Measurements from ENCODE around the gene PFKFB1.

PFKFB1 gene

DNA sequence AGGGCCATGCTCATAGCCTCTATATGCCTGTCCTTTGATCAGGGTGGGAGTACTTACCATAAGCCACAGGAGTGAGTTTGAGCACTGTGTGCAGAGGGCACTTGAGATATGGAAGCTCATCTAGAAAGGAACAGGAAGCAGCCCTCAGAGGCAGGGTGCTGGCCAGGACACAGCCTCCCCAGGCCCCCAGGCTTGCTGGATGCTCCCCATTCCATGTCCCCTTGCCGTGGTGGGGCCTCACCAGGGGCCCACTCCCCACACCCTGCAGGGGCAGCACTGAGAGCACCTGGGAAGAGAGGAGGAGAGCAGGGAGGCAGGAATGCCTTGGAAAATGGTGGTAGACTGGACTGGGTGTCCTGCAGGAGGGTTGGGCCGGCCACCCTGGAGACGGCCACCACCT is 59.1 kb downstream of the PFKFB1 start:
- TF ChIP-seq, protein P1, sequence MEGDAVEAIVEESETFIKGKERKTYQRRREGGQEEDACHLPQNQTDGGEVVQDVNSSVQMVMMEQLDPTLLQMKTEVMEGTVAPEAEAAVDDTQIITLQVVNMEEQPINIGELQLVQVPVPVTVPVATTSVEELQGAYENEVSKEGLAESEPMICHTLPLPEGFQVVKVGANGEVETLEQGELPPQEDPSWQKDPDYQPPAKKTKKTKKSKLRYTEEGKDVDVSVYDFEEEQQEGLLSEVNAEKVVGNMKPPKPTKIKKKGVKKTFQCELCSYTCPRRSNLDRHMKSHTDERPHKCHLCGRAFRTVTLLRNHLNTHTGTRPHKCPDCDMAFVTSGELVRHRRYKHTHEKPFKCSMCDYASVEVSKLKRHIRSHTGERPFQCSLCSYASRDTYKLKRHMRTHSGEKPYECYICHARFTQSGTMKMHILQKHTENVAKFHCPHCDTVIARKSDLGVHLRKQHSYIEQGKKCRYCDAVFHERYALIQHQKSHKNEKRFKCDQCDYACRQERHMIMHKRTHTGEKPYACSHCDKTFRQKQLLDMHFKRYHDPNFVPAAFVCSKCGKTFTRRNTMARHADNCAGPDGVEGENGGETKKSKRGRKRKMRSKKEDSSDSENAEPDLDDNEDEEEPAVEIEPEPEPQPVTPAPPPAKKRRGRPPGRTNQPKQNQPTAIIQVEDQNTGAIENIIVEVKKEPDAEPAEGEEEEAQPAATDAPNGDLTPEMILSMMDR (IDR thresholded peaks at IDR 0.05; ENCODE audit: low read depth, low read length): no peak
- H3K4me3 ChIP-seq (ENCODE audit: low read depth, low read length): no peak overlapping the region

DNA sequence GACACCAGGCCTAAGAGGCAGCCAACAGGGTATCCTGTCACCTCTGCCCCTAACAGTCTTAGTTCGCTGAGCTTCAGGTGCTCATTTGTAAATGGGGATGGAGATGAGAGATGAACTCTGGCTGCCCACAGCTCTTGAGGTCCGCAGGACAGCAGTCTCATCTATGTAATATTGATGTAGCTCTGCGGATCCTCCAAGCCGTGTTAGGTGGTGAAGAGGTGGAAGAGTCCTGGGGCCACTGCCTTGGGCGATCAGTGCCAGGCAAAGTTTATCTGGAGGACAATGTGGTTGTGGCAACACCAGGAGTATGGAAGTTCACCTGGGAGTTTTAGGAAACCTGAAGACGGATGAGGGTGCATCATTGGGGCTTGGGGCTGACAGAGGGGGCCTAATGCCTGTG is 59.9 kb downstream of the PFKFB1 start:
- H3K4me3 ChIP-seq (ENCODE audit: low read depth, low read length): no peak overlapping the region
- TF ChIP-seq, protein P1 (IDR thresholded peaks at IDR 0.05; ENCODE audit: low read depth, low read length): no peak

DNA sequence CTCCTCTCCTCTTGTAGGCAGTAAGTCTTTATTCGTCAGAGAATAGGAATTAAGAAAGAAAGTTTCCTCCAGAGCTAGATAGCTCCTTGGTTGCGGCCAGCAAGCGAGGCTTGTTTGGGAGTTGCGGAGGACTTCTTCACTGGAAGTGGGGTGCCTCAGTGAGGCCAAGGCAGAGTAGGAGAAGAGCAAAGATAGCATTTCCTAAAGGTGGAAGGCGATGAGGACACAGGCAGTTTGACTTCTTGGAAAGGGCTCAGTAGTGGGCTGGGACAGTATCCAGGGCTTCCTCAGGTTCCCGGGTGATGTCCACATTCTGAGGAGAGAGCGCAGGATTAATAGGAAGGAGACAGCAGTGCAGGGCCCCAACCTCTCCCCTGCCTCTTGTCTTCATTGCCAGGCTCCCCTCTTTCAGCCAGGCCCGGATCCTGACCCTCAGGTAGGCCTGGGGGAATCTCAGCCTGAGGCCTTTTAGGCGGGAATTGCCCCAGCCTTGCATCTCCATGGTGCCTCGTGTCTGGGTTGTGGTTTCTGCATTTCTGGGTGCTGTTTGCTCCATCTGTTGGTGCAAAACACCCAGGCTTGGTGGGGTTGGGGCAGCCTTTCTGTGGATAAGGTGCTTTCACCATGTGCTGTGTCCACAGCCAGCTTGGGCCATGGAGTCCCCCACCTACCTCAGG is 60.7 kb downstream of the PFKFB1 start:
- no peak overlapping the region for H3K4me3 ChIP-seq (ENCODE audit: low read depth, low read length)
- TF ChIP-seq, protein P1 (IDR thresholded peaks at IDR 0.05; ENCODE audit: low read depth, low read length): no peak

DNA sequence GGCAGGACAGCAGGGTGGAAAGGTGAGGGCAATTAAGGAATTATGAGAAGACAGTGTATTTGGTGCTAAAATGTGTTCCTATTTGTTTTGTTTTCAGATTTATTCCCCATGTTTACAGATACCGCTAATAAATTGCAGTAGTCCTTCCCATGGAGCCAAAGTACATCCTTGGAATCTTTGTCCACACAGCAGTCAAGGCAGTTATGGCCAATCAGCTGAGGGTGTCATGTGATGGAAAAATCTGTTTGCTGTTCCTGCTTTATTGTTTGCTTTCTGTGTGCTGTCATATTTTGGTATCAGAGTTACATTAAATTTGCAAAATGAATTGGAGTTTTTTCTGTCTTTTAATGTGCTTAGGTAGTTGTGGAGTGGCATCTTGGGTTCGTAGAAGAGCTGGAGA is 62.9 kb downstream of the PFKFB1 start:
- TF ChIP-seq, protein P1 (IDR thresholded peaks at IDR 0.05; ENCODE audit: low read depth, low read length): no peak
- H3K4me3 ChIP-seq (ENCODE audit: low read depth, low read length): no peak overlapping the region

DNA sequence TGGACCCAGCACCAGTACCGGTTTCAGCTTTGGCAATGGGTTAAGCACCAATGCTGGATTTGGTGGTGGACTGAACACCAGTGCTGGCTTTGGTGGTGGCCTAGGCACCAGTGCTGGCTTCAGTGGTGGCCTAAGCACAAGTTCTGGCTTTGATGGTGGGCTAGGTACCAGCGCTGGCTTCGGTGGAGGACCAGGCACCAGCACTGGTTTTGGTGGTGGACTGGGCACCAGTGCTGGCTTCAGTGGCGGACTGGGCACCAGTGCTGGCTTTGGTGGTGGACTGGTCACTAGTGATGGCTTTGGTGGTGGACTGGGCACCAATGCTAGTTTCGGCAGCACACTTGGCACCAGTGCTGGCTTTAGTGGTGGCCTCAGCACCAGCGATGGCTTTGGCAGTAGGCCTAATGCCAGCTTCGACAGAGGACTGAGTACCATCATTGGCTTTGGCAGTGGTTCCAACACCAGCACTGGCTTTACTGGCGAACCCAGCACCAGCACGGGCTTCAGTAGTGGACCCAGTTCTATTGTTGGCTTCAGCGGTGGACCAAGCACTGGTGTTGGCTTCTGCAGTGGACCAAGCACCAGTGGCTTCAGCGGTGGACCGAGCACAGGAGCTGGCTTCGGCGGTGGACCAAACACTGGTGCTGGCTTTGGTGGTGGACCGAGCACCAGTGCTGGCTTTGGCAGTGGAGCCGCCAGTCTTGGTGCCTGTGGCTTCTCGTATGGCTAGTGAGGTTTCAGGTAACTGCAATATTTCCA is 63.5 kb downstream of the PFKFB1 start:
- H3K4me3 ChIP-seq (ENCODE audit: low read depth, low read length): no peak overlapping the region
- TF ChIP-seq, protein P1 (IDR thresholded peaks at IDR 0.05; ENCODE audit: low read depth, low read length): no peak

DNA sequence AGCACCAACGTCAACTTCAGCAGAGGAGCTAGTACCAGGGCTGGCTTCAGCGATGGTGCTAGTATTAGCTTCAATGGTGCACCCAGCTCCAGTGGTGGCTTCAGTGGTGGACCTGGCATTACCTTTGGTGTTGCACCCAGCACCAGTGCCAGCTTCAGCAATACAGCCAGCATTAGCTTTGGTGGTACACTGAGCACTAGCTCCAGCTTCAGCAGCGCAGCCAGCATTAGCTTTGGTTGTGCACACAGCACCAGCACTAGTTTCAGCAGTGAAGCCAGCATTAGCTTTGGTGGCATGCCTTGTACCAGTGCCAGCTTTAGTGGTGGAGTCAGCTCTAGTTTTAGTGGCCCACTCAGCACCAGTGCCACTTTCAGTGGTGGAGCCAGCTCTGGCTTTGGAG is 65.1 kb downstream of the PFKFB1 start:
- TF ChIP-seq, protein P1 (IDR thresholded peaks at IDR 0.05; ENCODE audit: low read depth, low read length): no peak
- no peak overlapping the region for H3K4me3 ChIP-seq (ENCODE audit: low read depth, low read length)

DNA sequence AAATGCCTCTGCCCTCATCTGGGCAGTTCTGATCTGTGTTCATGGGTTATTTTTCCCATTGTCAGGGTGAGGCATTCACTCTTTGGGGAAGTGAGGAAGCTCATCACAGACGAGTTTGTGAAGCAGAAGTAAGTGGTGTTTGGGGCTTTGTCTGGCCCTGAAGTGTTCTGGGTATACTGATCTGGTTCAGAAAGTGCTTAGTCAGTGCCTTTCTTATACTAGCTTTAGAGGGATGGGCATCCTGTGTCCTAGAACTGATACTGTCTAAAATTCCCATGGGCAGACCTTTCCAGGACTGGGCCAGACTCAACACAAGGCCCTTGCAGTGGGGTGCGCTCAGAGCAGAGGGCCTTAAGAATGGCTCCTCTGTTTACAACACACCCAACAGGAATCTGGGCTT is 67.0 kb downstream of the PFKFB1 start:
- TF ChIP-seq, protein P1 (IDR thresholded peaks at IDR 0.05; ENCODE audit: low read depth, low read length): no peak

More for the DNA sequence above, 67.0 kb downstream of the PFKFB1 start:
- H3K4me3 ChIP-seq (ENCODE audit: low read depth, low read length): no peak overlapping the region
